Measurements from ENCODE around the gene STK32C.

STK32C gene

GRCh38 chr10:132349766-132350165, 42.0 kb upstream of the STK32C start:
- no peak for DNase-seq
- Mint-ChIP-seq H3K27ac (no peak overlapping the region), H3K4me1 (peaks cover 20% of the 10 kb centered on the region), H3K27me3 (ENCODE audit: low read depth, poor library complexity) (peaks cover 5% of the 10 kb centered on the region), H3K9me3 (no peaks in the 10 kb centered on the region), H3K36me3 (ENCODE audit: low read depth) (peaks cover 33% of the 10 kb centered on the region), H3K4me3 (no peak overlapping the region)
- no peak for TF ChIP-seq CTCF (IDR thresholded peaks at IDR 0.05)

GRCh38 chr10:132347931-132348267, 40.1 kb upstream of the STK32C start:
- no peak overlapping the region for H3K4me3 Mint-ChIP-seq
- peaks cover 49% of the 10 kb centered on the region for H3K36me3 Mint-ChIP-seq (ENCODE audit: low read depth)
- H3K27ac Mint-ChIP-seq: peak overlapping the region; percentile 27
- no peak for TF ChIP-seq CTCF (IDR thresholded peaks at IDR 0.05)
- no peak for DNase-seq
- H3K4me1 Mint-ChIP-seq: peaks cover 20% of the 10 kb centered on the region
- no peaks in the 10 kb centered on the region for H3K9me3 Mint-ChIP-seq
- peaks cover 5% of the 10 kb centered on the region for H3K27me3 Mint-ChIP-seq (ENCODE audit: low read depth, poor library complexity)

GRCh38 chr10:132347211-132347930, 39.6 kb upstream of the STK32C start:
- peak overlapping the region; percentile 94 for H3K27ac Mint-ChIP-seq
- no peak for DNase-seq
- H3K36me3 Mint-ChIP-seq (ENCODE audit: low read depth): peaks cover 53% of the 10 kb centered on the region
- TF ChIP-seq CTCF (IDR thresholded peaks at IDR 0.05): no peak
- H3K4me1 Mint-ChIP-seq: peaks cover 20% of the 10 kb centered on the region
- H3K9me3 Mint-ChIP-seq: peaks cover 3% of the 10 kb centered on the region
- peaks cover 5% of the 10 kb centered on the region for H3K27me3 Mint-ChIP-seq (ENCODE audit: low read depth, poor library complexity)
- H3K4me3 Mint-ChIP-seq: no peak overlapping the region

- Mint-ChIP-seq H3K9me3 (peaks cover 8% of the 10 kb centered on the region), H3K27ac (peak overlapping the region; percentile 94), H3K4me1 (peaks cover 20% of the 10 kb centered on the region), H3K27me3 (ENCODE audit: low read depth, poor library complexity) (peaks cover 5% of the 10 kb centered on the region), H3K36me3 (ENCODE audit: low read depth) (peaks cover 59% of the 10 kb centered on the region), H3K4me3 (no peak overlapping the region)
- no peak for TF ChIP-seq CTCF (IDR thresholded peaks at IDR 0.05)
- no peak for DNase-seq
Observed at GRCh38 chr10:132346806-132347205, 39.1 kb upstream of the STK32C start.

- no peak for DNase-seq
- no peak for TF ChIP-seq CTCF (IDR thresholded peaks at IDR 0.05)
- Mint-ChIP-seq H3K4me1 (peaks cover 18% of the 10 kb centered on the region), H3K9me3 (peaks cover 12% of the 10 kb centered on the region), H3K36me3 (ENCODE audit: low read depth) (peaks cover 65% of the 10 kb centered on the region), H3K4me3 (no peak overlapping the region), H3K27ac (peak overlapping the region; percentile 54), H3K27me3 (ENCODE audit: low read depth, poor library complexity) (no peaks in the 10 kb centered on the region)
Observed at GRCh38 chr10:132345345-132345744, 37.6 kb upstream of the STK32C start.

GRCh38 chr10:132344386-132344785, 36.6 kb upstream of the STK32C start:
- Mint-ChIP-seq H3K27me3 (ENCODE audit: low read depth, poor library complexity) (no peaks in the 10 kb centered on the region), H3K4me1 (peaks cover 14% of the 10 kb centered on the region), H3K4me3 (no peak overlapping the region), H3K27ac (no peak overlapping the region), H3K9me3 (peaks cover 12% of the 10 kb centered on the region), H3K36me3 (ENCODE audit: low read depth) (peaks cover 71% of the 10 kb centered on the region)
- no peak for DNase-seq
- no peak for TF ChIP-seq CTCF (IDR thresholded peaks at IDR 0.05)

Data from nephron progenitor cell (in vitro differentiated cells).